Type B pancreatic cell (in vitro differentiated cells): ENCODE data around the gene NR6A1. TPM values are rescaled to one million over a fixed set of nuclear protein-coding genes. Genes with fewer than 3 reads are reported as not detected.

Experiments used
- DNase-seq: peaks from one replicate; pipeline ENCODE4 v3.0.0; 2021; ENCODE audit warnings: mixed read lengths; ENCODE audit not compliant: unreplicated experiment; ENCODE audit errors: extremely low spot score
- H3K27ac Mint-ChIP-seq: 2 replicates; pipeline ENCODE4 v1.8.0; 2021; ENCODE audit warnings: mild to moderate bottlenecking, mixed read lengths
- H3K27me3 Mint-ChIP-seq: 2 replicates; pipeline ENCODE4 v1.8.0; 2021; ENCODE audit warnings: mixed read lengths
- H3K36me3 Mint-ChIP-seq: 2 replicates; pipeline ENCODE4 v1.8.0; 2021; ENCODE audit warnings: mixed read lengths
- H3K4me1 Mint-ChIP-seq: one replicate; pipeline ENCODE4 v1.8.0; 2021; ENCODE audit warnings: mixed read lengths; ENCODE audit not compliant: unreplicated experiment
- H3K4me3 Mint-ChIP-seq: 2 replicates; pipeline ENCODE4 v1.8.0; 2021; ENCODE audit warnings: mild to moderate bottlenecking, mixed read lengths
- H3K9me3 Mint-ChIP-seq: 2 replicates; pipeline ENCODE4 v1.8.0; 2021; ENCODE audit warnings: mixed read lengths
- CTCF ChIP-seq: fragments of 200-600 bp; sonication (generic); conservative IDR thresholded peaks from 2 replicates; pipeline ENCODE4 v1.5.0; 2021; ENCODE audit warnings: antibody characterized with exemption, mild to moderate bottlenecking
- total RNA-seq: library from RNA; stranded (reverse); gene quantifications from 2 replicates; pipeline ENCODE4 v1.2.1, GENCODE V29; 2021; ENCODE audit warnings: low replicate concordance

The NR6A1 gene
- total RNA-seq, 1 donor from 2014 or later = 10.0 TPM

- no peaks in the 10 kb centered on the region for H3K9me3 Mint-ChIP-seq
- peaks cover 5% of the 10 kb centered on the region for H3K4me1 Mint-ChIP-seq
- no peak for DNase-seq
- no peak overlapping the region for H3K4me3 Mint-ChIP-seq
- no peak overlapping the region for H3K27ac Mint-ChIP-seq
- no peaks in the 10 kb centered on the region for H3K36me3 Mint-ChIP-seq
- no peak for TF ChIP-seq CTCF
- H3K27me3 Mint-ChIP-seq = peaks cover 2% of the 10 kb centered on the region
Observed at GRCh38 chr9:124800306-124801259, 29.5 kb upstream of the NR6A1 start.

- Mint-ChIP-seq H3K27me3 (no peaks in the 10 kb centered on the region), H3K9me3 (no peaks in the 10 kb centered on the region), H3K27ac (no peak overlapping the region), H3K4me3 (no peak overlapping the region), H3K4me1 (peaks cover 5% of the 10 kb centered on the region), H3K36me3 (no peaks in the 10 kb centered on the region)
- no peak for DNase-seq
- no peak for TF ChIP-seq CTCF
Observed at GRCh38 chr9:124799274-124800006, 28.3 kb upstream of the NR6A1 start.

GRCh38 chr9:124797343-124798103 is 26.4 kb upstream of the NR6A1 start:
- H3K4me3 Mint-ChIP-seq = no peak overlapping the region
- no peak for TF ChIP-seq CTCF
- no peak overlapping the region for H3K27ac Mint-ChIP-seq
- peaks cover 9% of the 10 kb centered on the region for H3K4me1 Mint-ChIP-seq
- no peak for DNase-seq
- no peaks in the 10 kb centered on the region for H3K9me3 Mint-ChIP-seq
- no peaks in the 10 kb centered on the region for H3K27me3 Mint-ChIP-seq
- H3K36me3 Mint-ChIP-seq = no peaks in the 10 kb centered on the region

- no peak overlapping the region for H3K4me3 Mint-ChIP-seq
- H3K27ac Mint-ChIP-seq = no peak overlapping the region
- no peak for TF ChIP-seq CTCF
- no peaks in the 10 kb centered on the region for H3K9me3 Mint-ChIP-seq
- peaks cover 9% of the 10 kb centered on the region for H3K4me1 Mint-ChIP-seq
- no peaks in the 10 kb centered on the region for H3K27me3 Mint-ChIP-seq
- no peaks in the 10 kb centered on the region for H3K36me3 Mint-ChIP-seq
- DNase-seq = no peak
Observed at GRCh38 chr9:124795881-124796431, 24.8 kb upstream of the NR6A1 start.

- DNase-seq = no peak
- Mint-ChIP-seq H3K27ac (no peak overlapping the region), H3K4me1 (peaks cover 9% of the 10 kb centered on the region), H3K27me3 (no peaks in the 10 kb centered on the region), H3K9me3 (no peaks in the 10 kb centered on the region), H3K4me3 (no peak overlapping the region), H3K36me3 (no peaks in the 10 kb centered on the region)
- TF ChIP-seq CTCF = no peak
Observed at GRCh38 chr9:124794902-124795491, 23.9 kb upstream of the NR6A1 start.
